Measurements from ENCODE around the gene IFT74.

DNA sequence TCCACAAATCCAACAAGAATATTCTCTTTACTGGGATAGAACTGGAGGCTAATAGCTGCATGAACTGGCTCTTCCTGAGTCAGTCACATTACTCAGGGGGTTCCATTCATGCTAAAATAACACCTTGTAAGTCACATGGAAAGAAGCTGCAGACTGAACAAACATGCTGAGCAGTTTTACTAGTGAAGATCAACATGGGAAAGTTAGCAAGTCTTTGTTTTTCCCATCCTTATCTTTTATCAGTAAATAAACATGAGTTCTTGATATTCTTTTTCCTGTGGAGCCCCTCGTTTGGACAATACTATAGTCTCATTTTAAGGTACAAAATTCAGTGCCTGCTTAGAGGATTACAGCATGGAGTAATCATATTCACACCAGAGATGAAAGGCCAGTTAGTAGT, 109.1 kb downstream of the IFT74 start:
- TF ChIP-seq EZH2 (IDR thresholded peaks at IDR 0.05) (no peak), POLR2AphosphoS5 (IDR thresholded peaks at IDR 0.05; ENCODE audit: borderline replicate concordance, low read depth, low read length) (no peak), FOXP2 (optimal IDR thresholded peaks at IDR 0.05; ENCODE audit: control extremely low read depth, extremely low read length, insufficient read depth) (no peak)
